HG03280 (cell line): ENCODE measurements around the gene MLXIP.
"Not testable (repeated sequence)": the region's sequence is repeated elsewhere in the genome, so short reads cannot be mapped to it uniquely, and the experiment has no call there.

ENCODE experiments used
- ATAC-seq: cut with Tn5 transposase; IDR thresholded peaks from one replicate; pipeline ENCODE4 v1.9.1; 2021; ENCODE audit warnings: mild to moderate bottlenecking, moderate library complexity; ENCODE audit not compliant: unreplicated experiment

MLXIP gene

GRCh38 chr12:122145505-122146330, 67.2 kb downstream of the MLXIP start:
- ATAC-seq = no peak

GRCh38 chr12:122147514-122148290, 69.1 kb downstream of the MLXIP start:
- ATAC-seq = no peak

GRCh38 chr12:122148657-122149056, 70.1 kb downstream of the MLXIP start:
- no peak for ATAC-seq

GRCh38 chr12:122150127-122150681, 71.6 kb downstream of the MLXIP start:
- no peak for ATAC-seq

DNA sequence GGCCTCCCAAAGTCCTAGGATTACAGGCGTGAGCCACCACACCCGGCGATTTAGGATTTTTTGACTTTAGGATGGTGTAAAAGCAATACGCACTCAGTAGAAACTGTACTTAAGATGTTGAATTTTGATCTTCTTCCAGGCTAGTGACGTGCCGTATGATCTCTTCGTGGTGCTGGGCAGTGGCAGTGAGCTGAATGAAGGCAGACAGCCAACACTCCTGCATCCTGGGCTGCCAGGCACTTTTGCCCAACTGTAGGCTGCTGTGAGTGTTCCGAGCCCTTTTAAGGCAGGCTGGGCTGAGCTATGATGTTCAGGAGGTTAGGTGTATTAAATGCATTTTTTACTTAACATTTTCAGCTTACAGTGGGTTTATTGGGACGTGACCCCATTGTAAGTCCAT, 74.2 kb downstream of the MLXIP start:
- ATAC-seq = no peak

- ATAC-seq = no peak
These were observed 77.1 kb downstream of the MLXIP start for GRCh38 chr12:122155705-122156104.

DNA sequence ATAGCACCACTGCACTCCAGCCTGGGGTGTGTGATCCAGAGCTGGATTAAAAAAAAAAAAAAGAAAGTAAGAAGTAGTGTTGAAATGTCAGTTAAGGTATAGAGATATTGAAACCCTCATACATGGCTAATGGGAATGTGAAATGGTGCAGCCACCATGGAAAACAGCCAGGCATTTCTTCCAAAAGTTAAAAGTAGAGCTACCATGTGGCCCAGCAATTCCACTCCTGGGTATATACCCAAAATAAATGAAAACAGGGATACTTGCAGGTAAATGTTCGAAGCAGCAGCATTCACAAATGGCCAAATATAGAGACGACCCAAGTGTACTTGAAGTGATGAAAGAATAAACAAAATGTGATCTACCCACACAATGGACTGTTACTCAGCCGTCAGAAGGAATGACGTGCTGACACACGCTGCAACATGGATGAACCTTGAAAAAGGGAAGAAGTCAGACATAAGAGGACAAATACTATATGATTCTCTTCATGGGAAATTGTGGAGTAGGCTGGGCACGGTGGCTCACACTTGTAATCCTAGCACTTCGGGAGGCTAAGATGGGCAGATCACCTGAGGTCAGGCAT, 80.2 kb downstream of the MLXIP start:
- no peak for ATAC-seq

DNA sequence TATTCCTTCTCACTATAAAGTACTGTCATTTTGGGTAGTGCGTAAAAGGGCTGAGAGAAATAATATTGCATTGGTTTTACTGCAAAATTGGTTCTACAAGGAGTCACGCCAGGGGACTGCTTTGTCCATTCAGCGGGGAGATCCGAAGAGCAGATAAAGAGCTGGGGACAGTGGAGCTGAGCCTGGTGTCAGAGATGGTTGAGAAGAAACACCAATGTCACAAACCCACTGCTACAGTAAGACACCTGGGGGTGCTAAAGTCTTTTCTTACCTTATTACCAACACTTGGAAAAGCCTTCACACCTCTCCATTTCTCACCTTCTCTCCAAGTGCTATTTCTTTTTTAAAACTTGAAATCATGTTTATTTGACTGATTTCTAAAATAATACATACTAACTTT, 81.3 kb downstream of the MLXIP start:
- ATAC-seq = no peak

DNA sequence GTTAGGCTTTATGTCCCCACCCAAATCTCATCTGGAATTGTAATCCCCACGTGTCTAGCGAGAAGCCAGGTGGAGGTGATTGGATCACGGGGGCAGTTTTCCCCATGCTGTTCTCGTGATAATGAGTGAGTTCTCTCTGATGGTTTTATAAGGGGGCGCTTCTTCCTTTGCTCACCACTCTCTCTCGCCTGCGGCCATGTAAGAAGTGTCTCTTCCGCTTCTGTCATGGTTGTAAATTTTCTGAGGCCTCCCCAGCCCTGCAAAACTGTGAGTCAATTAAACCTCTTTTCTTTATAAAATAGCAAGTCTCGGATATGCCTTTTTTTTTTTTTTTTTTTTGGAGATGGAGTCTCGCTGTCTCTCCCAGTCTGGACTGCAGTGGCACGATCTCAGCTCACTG, 82.2 kb downstream of the MLXIP start:
- no peak for ATAC-seq

DNA sequence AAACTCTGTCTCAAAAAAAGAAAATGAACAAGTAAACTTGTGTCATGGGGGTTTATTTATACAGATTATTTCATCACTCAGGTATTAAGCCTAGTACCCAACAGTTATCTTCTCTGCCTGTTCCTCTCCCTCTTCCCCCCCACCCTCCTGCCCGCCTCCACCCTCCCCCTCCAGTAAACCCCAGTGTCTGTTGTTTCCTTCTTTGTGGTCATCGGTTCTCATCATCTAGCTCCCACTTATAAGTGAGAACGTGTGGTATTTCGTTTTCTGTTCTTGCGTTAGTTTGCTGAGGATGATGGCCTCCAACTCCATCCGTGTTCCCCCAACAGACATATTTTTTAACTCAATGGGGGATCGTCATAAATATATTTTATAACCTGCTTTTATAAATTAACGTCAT, 83.1 kb downstream of the MLXIP start:
- ATAC-seq = no peak

DNA sequence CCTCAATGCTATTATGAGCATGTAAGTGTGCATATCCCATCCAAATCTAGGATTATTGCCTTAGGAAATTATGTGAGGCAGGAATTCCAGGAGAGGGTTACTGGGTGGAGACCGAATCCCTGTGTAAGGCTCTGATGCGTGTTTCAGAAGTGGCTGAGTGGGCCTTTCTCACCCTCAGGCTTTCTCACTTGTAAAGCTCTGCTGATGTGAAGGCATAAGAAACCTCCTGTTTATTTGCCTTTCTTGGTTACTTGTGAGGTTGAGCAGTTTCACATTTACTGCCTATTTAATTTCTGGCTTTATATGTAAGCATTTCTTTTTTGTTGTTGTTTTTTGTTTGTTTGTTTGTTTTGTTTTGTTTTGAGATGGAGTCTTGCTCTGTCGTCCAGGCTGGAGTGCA, 84.4 kb downstream of the MLXIP start:
- ATAC-seq = no peak

DNA sequence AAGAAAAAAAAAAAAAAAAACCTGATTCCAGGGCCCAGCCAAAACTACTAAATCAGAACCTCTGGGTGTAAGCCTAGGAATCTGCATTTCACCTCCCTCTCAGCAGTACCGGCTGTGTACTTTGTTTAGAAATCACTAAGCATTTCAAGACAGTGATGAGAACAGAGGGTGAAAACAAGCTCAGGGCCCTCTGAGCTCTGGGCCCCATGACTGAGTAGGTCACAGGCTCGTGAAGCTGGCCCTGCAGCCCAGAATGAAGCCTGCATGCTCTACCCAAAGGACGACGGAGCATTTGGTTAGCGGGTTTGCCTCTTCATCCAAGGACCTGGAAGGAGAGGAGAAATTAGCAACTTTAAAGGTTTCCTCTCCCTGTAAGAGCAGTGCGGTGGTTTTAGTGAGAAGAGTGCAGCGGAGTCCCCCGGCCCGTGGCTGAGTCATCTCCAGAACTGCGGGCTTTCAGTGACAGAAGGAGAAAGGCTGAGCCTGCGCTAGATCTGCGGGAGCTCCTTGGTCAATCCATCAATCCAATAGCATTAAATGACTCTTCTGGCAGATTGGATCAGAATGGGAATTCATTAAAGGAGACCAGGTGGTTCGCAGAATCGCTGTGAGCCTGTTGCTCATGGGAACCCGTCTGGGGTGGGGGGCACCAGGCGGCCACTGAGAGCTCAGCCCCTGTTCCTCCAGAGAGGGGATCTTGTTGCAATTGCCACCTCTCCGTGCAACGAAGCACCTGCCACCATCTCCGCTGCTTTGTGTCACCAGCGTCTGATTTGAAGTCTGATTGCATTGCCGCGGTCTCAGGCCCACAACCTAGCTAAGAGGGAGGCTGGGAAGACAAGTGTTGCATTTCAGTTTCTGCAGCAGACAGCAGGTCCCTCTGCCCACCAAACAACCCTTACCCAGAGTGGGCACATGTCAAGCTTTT, 88.1 kb downstream of the MLXIP start:
- peak; percentile 70 for ATAC-seq

DNA sequence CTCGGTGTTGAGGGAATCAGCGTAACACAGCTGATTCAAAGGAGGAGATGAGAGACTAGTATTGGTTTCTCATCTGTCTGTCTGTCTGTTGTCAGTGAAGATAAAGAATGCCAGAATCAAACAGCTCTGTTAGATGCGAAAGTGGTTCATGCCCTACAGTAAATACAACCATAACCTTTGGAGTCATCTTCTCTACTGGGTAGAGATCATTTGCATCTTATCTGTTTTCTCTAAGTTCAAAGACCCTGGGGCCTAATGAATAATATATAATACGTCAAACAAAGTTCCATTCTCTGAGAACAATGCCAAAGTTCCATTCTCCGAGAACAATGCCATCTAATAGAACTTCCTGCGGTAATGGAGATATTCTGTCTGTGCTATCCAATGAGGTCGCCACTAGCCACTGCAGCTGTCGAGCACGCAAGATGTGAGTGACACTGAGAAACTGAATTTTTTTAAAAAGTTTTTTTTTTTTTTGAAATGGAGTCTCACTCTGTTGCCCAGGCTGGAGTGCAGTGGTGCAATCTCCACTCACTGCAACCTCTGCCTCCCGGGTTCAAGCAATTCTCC, 88.9 kb downstream of the MLXIP start:
- no peak for ATAC-seq

- ATAC-seq = no peak
These were observed 89.9 kb downstream of the MLXIP start for GRCh38 chr12:122168492-122168891.

DNA sequence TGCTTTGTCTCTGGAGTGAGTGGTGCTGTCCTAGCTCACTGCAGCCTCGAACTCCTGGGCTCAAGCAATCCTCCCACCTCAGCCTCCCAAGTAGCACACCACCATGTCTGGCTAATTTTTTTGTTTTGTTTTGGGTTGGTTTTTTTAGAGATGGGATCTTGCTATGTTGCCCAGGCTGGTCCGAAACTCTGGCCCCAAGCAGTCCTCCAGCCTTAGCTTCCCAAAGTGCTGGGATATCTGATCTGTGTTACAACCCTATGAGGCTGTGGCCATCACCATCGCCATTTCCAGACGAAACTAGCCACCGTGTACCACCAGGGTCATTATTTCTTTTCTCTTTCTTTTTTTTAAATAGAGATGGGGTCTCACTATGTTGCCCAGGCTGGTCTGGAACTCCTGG, 92.8 kb downstream of the MLXIP start:
- ATAC-seq = no peak

- ATAC-seq = no peak
These were observed 93.8 kb downstream of the MLXIP start for GRCh38 chr12:122172262-122172939.

DNA sequence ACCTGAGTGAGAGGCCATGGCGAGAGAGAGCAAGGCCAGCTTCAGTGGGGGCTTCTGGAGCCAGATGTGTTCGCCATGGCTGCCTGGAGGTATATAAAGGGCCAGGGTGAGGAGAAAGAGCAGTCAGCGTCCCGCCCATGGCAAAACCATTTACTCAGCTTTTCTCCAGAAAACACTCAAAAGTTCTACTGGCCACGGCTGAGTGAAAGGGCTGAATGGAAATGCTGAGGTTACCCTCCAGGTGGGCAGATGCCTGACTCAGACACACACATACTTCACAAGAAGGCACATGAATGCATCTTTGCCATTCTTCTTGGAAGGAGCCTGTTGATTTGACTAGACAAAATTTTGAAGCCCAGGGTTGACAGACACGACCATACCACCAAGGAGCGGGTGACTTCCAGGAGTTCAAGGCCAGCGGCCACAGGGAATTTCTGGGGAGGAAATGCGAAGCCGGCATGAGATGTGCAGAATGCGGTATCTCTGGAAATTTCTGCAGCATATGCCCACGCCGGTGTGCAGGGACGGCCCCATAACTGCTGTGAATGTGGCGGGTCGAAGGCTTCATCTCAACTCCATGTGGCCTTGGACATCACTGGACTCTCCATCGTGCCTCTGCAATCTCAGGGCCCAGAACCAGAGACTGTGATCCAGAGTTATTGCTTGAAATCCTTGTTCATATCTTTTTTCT, 95.7 kb downstream of the MLXIP start, which contains the start of gene IL31:
Gene IL31, minus strand, starts transcription at position 67 of the 691 bp plus-strand sequence. Its CDS starts 49 bp downstream, at position 18.
- no peak for ATAC-seq

DNA sequence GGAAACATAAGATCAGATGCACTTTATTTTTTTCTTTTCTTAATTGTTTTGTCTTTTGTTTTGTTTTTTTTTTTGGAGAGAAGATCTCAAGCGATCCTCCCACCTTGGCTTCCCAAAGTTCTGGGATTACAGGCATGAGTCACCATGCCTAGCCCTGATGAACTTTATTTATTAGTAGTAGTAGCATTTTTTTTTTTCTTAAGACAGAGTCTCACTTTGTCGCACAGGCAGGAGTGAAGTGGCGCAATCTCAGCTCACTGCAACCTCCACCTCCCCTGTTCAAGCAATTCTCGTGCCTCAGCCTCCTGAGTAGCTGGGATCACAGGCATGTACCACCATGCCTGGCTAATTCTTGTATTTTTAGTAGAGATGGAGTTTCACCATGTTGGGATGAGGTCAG, 97.9 kb downstream of the MLXIP start:
- not testable (repeated sequence) for ATAC-seq
